Trophoblast cell (in vitro differentiated cells and primary cell): ENCODE measurements around the gene NYNRIN.

ENCODE experiments used
- DNase-seq, 2 donors: peaks; one replicate each; pipeline ENCODE4 v3.0.0-alpha.2; 2016
- H2AFZ ChIP-seq: 2 replicates; pipeline ENCODE4 v1.6.1; 2013; ENCODE audit warnings: low read length, moderate library complexity, mild to moderate bottlenecking; ENCODE audit not compliant: insufficient read depth, poor library complexity
- H2AK5ac ChIP-seq: 2 replicates; pipeline ENCODE4 v1.6.1; 2013; ENCODE audit warnings: mild to moderate bottlenecking, low read length
- H2BK120ac ChIP-seq: 2 replicates; pipeline ENCODE4 v1.6.1; 2013; ENCODE audit warnings: low read length, mild to moderate bottlenecking, moderate library complexity; ENCODE audit not compliant: insufficient read depth, poor library complexity
- H2BK12ac ChIP-seq: 2 replicates; pipeline ENCODE4 v1.6.1; 2013; ENCODE audit warnings: mild to moderate bottlenecking, low read length, moderate library complexity
- H2BK5ac ChIP-seq: 2 replicates; pipeline ENCODE4 v1.6.1; 2013; ENCODE audit warnings: low read length, low read depth, moderate library complexity, mild to moderate bottlenecking; ENCODE audit not compliant: poor library complexity
- H3K14ac ChIP-seq: 2 replicates; pipeline ENCODE4 v1.6.1; 2013; ENCODE audit warnings: mild to moderate bottlenecking, low read length
- H3K18ac ChIP-seq: 2 replicates; pipeline ENCODE4 v1.6.1; 2013; ENCODE audit warnings: mild to moderate bottlenecking, low read length
- H3K23ac ChIP-seq: 2 replicates; pipeline ENCODE4 v1.6.1; 2013; ENCODE audit warnings: low read length
- H3K27ac ChIP-seq: 2 replicates; pipeline ENCODE4 v1.5.1; 2013; ENCODE audit warnings: low read depth, mild to moderate bottlenecking, inconsistent platforms, low read length, moderate library complexity
- H3K27me3 ChIP-seq: 2 replicates; pipeline ENCODE4 v1.6.1; 2013; ENCODE audit warnings: inconsistent platforms, mild to moderate bottlenecking, low read length, moderate library complexity; ENCODE audit not compliant: insufficient read depth
- H3K36me3 ChIP-seq, 2 experiments: 1 replicate in 1 of 2; 2 replicates in 1 of 2; pipeline ENCODE4 v1.6.1; 2013; ENCODE audit warnings: low read length in 2 of 2, mild to moderate bottlenecking in 2 of 2, moderate library complexity in 1 of 2; ENCODE audit not compliant: insufficient read depth in 2 of 2, control insufficient read depth in 1 of 2
- H3K4ac ChIP-seq: 2 replicates; pipeline ENCODE4 v1.6.1; 2013; ENCODE audit warnings: low read depth, mild to moderate bottlenecking, low read length, moderate library complexity
- H3K4me1 ChIP-seq, 2 experiments: 1 replicate in 1 of 2; 2 replicates in 1 of 2; pipeline ENCODE4 v1.6.1; 2013; ENCODE audit warnings: low read length in 2 of 2, mild to moderate bottlenecking in 2 of 2, moderate library complexity in 1 of 2; ENCODE audit not compliant: insufficient read depth in 2 of 2, control insufficient read depth in 1 of 2
- H3K4me2 ChIP-seq: 2 replicates; pipeline ENCODE4 v1.6.1; 2013; ENCODE audit warnings: inconsistent platforms, mild to moderate bottlenecking, low read length, moderate library complexity
- H3K4me3 ChIP-seq: 2 replicates; pipeline ENCODE4 v1.5.1; 2013; ENCODE audit warnings: mild to moderate bottlenecking, low read depth, low read length, inconsistent platforms
- H3K79me1 ChIP-seq: one replicate; pipeline ENCODE4 v1.6.1; 2013; ENCODE audit warnings: low read length
- H3K79me2 ChIP-seq: 2 replicates; pipeline ENCODE4 v1.6.1; 2013; ENCODE audit warnings: low read length, mild to moderate bottlenecking; ENCODE audit not compliant: control insufficient read depth, insufficient read depth, poor library complexity
- H3K9ac ChIP-seq: 2 replicates; pipeline ENCODE4 v1.6.1; 2013; ENCODE audit warnings: mild to moderate bottlenecking, low read length
- H3K9me3 ChIP-seq: 2 replicates; pipeline ENCODE4 v1.6.1; 2013; ENCODE audit warnings: low read depth, mild to moderate bottlenecking, control low read depth, inconsistent platforms, low read length; ENCODE audit not compliant: insufficient read depth
- H4K12ac ChIP-seq: 2 replicates; pipeline ENCODE4 v1.6.1; 2013; ENCODE audit warnings: low read depth, mild to moderate bottlenecking, low read length, moderate library complexity
- H4K8ac ChIP-seq: 2 replicates; pipeline ENCODE4 v1.6.1; 2013; ENCODE audit warnings: low read depth, mild to moderate bottlenecking, low read length, moderate library complexity
- H4K91ac ChIP-seq: one replicate; pipeline ENCODE4 v1.6.1; 2013; ENCODE audit warnings: low read depth, mild to moderate bottlenecking, low read length, moderate library complexity
- WGBS: extraction: QIAGEN DNeasy Blood & Tissue Kit; methylation state at CpG from one replicate; pipeline ENCODE4 v1.1.7; 2013; ENCODE audit warnings: missing lambda C conversion rate; ENCODE audit not compliant: insufficient read length, insufficient coverage; ENCODE audit errors: extremely low coverage; 5-methylcytosine and 5-hydroxymethylcytosine counted together

Gene NYNRIN

GRCh38 chr14:24409956-24410355 is 11.2 kb downstream of the NYNRIN start:
- DNase-seq = no peak
- no peak overlapping the region for H2BK120ac ChIP-seq
- H3K79me2 ChIP-seq = no peaks in the 10 kb centered on the region
- no peak overlapping the region for H4K8ac ChIP-seq
- no peak overlapping the region for H3K27ac ChIP-seq
- H3K18ac ChIP-seq = no peak overlapping the region
- no peak overlapping the region for H4K12ac ChIP-seq
- H3K4ac ChIP-seq = no peak overlapping the region
- no peak overlapping the region for H2AFZ ChIP-seq
- no peak overlapping the region for H3K4me3 ChIP-seq
- peaks cover 67 to 74% of the 10 kb centered on the region in 2 experiments for H3K36me3 ChIP-seq
- no peak overlapping the region for H3K23ac ChIP-seq
- no peak overlapping the region for H4K91ac ChIP-seq
- H2BK5ac ChIP-seq = no peak overlapping the region
- no peaks in the 10 kb centered on the region for H3K27me3 ChIP-seq
- H3K4me2 ChIP-seq = no peak overlapping the region
- H3K9me3 ChIP-seq = no peaks in the 10 kb centered on the region
- H3K4me1 ChIP-seq = no peaks in the 10 kb centered on the region
- H2BK12ac ChIP-seq = no peak overlapping the region
- H2AK5ac ChIP-seq = no peak overlapping the region
- no peak overlapping the region for H3K9ac ChIP-seq
- no peaks in the 10 kb centered on the region for H3K79me1 ChIP-seq
- H3K14ac ChIP-seq = no peak overlapping the region
- no CpG with 5 or more reads among the region's 10 CpGs for WGBS

- Histone ChIP-seq H2BK12ac (no peak overlapping the region), H3K27ac (no peak overlapping the region), H3K4me2 (no peak overlapping the region), H4K12ac (no peak overlapping the region), H3K14ac (no peak overlapping the region), H3K79me2 (no peaks in the 10 kb centered on the region), H3K23ac (no peak overlapping the region), H2AFZ (no peak overlapping the region), H2BK120ac (no peak overlapping the region), H3K79me1 (no peaks in the 10 kb centered on the region), H4K91ac (no peak overlapping the region), H3K9me3 (no peaks in the 10 kb centered on the region), H3K36me3 (peaks cover 74 to 85% of the 10 kb centered on the region in 2 experiments), H2AK5ac (no peak overlapping the region), H4K8ac (no peak overlapping the region), H2BK5ac (no peak overlapping the region), H3K4me1 (no peaks in the 10 kb centered on the region), H3K4me3 (no peak overlapping the region), H3K27me3 (no peaks in the 10 kb centered on the region), H3K9ac (no peak overlapping the region), H3K18ac (no peak overlapping the region), H3K4ac (no peak overlapping the region)
- peak; percentile 47 to 74 for DNase-seq
- WGBS = no CpG with 5 or more reads among the region's 16 CpGs
Measured at GRCh38 chr14:24411443-24412389, 12.9 kb downstream of the NYNRIN start.

- Histone ChIP-seq H4K12ac (no peak overlapping the region), H3K18ac (no peak overlapping the region), H3K4ac (no peak overlapping the region), H2AK5ac (no peak overlapping the region), H3K4me2 (no peak overlapping the region), H3K4me3 (no peak overlapping the region), H3K79me1 (no peaks in the 10 kb centered on the region), H2AFZ (no peak overlapping the region), H3K9me3 (no peaks in the 10 kb centered on the region), H3K79me2 (no peaks in the 10 kb centered on the region), H4K91ac (no peak overlapping the region), H3K4me1 (no peaks in the 10 kb centered on the region), H3K27ac (no peak overlapping the region), H2BK5ac (no peak overlapping the region), H2BK12ac (no peak overlapping the region), H3K36me3 (peaks cover 56 to 62% of the 10 kb centered on the region in 2 experiments), H3K14ac (no peak overlapping the region), H3K9ac (no peak overlapping the region), H4K8ac (no peak overlapping the region), H3K23ac (no peak overlapping the region), H3K27me3 (no peaks in the 10 kb centered on the region), H2BK120ac (no peak overlapping the region)
- WGBS = no CpG with 5 or more reads among the region's 1 CpG
- DNase-seq = no peak
Measured at GRCh38 chr14:24414077-24414476, 15.3 kb downstream of the NYNRIN start.

- DNase-seq = no peak
- no peaks in the 10 kb centered on the region for H3K79me2 ChIP-seq
- H3K4me2 ChIP-seq = no peak overlapping the region
- H3K14ac ChIP-seq = no peak overlapping the region
- peaks cover 48 to 54% of the 10 kb centered on the region in 2 experiments for H3K36me3 ChIP-seq
- H4K12ac ChIP-seq = no peak overlapping the region
- no CpG with 5 or more reads among the region's 15 CpGs for WGBS
- H4K8ac ChIP-seq = no peak overlapping the region
- no peaks in the 10 kb centered on the region for H3K9me3 ChIP-seq
- H3K9ac ChIP-seq = no peak overlapping the region
- H3K4ac ChIP-seq = no peak overlapping the region
- H3K27ac ChIP-seq = no peak overlapping the region
- no peaks in the 10 kb centered on the region for H3K4me1 ChIP-seq
- H3K23ac ChIP-seq = no peak overlapping the region
- no peaks in the 10 kb centered on the region for H3K27me3 ChIP-seq
- H2AK5ac ChIP-seq = no peak overlapping the region
- no peak overlapping the region for H2AFZ ChIP-seq
- no peak overlapping the region for H4K91ac ChIP-seq
- no peak overlapping the region for H2BK120ac ChIP-seq
- no peak overlapping the region for H2BK5ac ChIP-seq
- H3K79me1 ChIP-seq = no peaks in the 10 kb centered on the region
- H2BK12ac ChIP-seq = no peak overlapping the region
- H3K18ac ChIP-seq = no peak overlapping the region
- no peak overlapping the region for H3K4me3 ChIP-seq
Measured at GRCh38 chr14:24414732-24415420, 16.1 kb downstream of the NYNRIN start.
